Body of pancreas (tissue), 4 donors: ENCODE data around the gene ARHGEF25. TPM values are rescaled to one million over a fixed set of nuclear protein-coding genes. Genes with fewer than 3 reads are reported as not detected.
A peak's percentile ranks its signal among the peaks of the same experiment; 100 is the strongest.
"Not testable (repeated sequence)": the region's sequence is repeated elsewhere in the genome, so short reads cannot be mapped to it uniquely, and the experiment has no call there.

ENCODE experiments used
- ATAC-seq: fragments of 150-250 bp; one replicate; pipeline ENCODE4 v1.9.1; 2016
- DNase-seq, 4 donors: peaks; one replicate each; pipeline ENCODE4 v3.0.0-alpha.2; 2019
- H3K27ac ChIP-seq, 4 donors: fragments of 200-600 bp; sonication (generic); 1 replicate in 3 of 4; 2 replicates in 1 of 4; pipeline versions ENCODE4 v1.5.1 to v1.6.1; 2016 to 2019; ENCODE audit warnings: mild to moderate bottlenecking in 1 of 4, mixed read lengths in 1 of 4, moderate library complexity in 1 of 4
- H3K27me3 ChIP-seq, 2 donors: fragments of 200-600 bp; sonication (generic); one replicate each; pipeline ENCODE4 v1.6.0; 2016; ENCODE audit warnings: mild to moderate bottlenecking in 1 of 2
- H3K36me3 ChIP-seq, 2 donors: fragments of 200-600 bp; sonication (generic); replicated peaks in 1 of 2; 2 replicates each; pipeline ENCODE4 v1.5.1; 2016; ENCODE audit warnings: low read depth in 2 of 2; ENCODE audit not compliant: insufficient read depth in 1 of 2
- H3K4me1 ChIP-seq: fragments of 200-600 bp; sonication (generic); one replicate; pipeline ENCODE4 v1.6.0; 2016
- H3K4me3 ChIP-seq, 2 donors: fragments of 200-600 bp; sonication (generic); 1 replicate in 1 of 2; 2 replicates in 1 of 2; pipeline ENCODE4 v1.5.1; 2016 to 2019
- H3K9me3 ChIP-seq, 3 donors: fragments of 200-600 bp; sonication (generic); 1 replicate in 2 of 3; 2 replicates in 1 of 3; pipeline ENCODE4 v1.5.1; 2016
- CTCF ChIP-seq, 7 experiments: fragments of 450-650 bp in 4 of 7; fragments of 200-600 bp in 3 of 7; sonication (generic) in 3 of 7; IDR thresholded peaks; one replicate each; pipeline ENCODE4 v1.5.1; 2016 to 2019; ENCODE audit warnings: antibody characterized with exemption in 7 of 7
- POLR2A ChIP-seq, 3 donors: fragments of 450-650 bp; IDR thresholded peaks; one replicate each; pipeline ENCODE4 v1.6.1; 2016; ENCODE audit warnings: antibody characterized with exemption in 3 of 3, mild to moderate bottlenecking in 2 of 3
- WGBS, 2 donors: methylation state at CpG; one replicate each; pipeline ENCODE4 v1.1.5; 2017; 5-methylcytosine and 5-hydroxymethylcytosine counted together
- intact Hi-C: fragments of 100-400 bp; cut with DNase I; formaldehyde crosslinking; loops from one replicate; pipeline ENCODE4 v1.15.1; 2023
- total RNA-seq, 2 donors: library from RNA; depleted of rRNA; stranded (reverse); fragments of >200 nt; gene quantifications; one replicate each; pipeline ENCODE4 v1.1.0, GENCODE V29; 2016

Gene ARHGEF25
- total RNA-seq, 2 donors from 2014 or later: 10.1 to 10.9 TPM

GRCh38 chr12:57617942-57618341, 6.7 kb downstream of the ARHGEF25 start:
- H3K4me1 ChIP-seq: peaks cover 21% of the 10 kb centered on the region
- 55 to 63% methylated on average over 8 to 11 of the region's 11 CpGs for WGBS, 2 donors

DNA sequence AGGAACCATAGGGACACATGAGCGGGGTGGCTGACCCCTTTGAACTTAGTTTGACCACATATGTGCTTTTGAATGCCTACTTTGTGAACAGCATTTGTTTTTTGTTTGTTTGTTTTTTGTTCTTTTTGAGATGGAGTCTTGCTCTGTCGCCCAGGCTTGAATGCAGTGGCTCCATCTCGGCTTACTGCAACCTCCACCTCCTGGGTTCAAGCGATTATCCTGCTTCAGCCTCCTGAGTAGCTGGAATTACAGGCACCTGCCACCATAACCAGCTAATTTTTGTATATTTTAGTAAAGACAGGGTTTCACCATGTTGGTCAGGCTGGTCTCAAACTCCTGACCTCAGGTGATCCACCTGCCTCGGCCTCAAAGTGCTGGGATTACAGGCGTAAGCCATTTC, 7.2 kb downstream of the ARHGEF25 start:
- DNase-seq, ATAC-seq, H3K27ac ChIP-seq, H3K4me3 ChIP-seq, intact Hi-C loops, H3K36me3 ChIP-seq, H3K9me3 ChIP-seq: not testable (repeated sequence)
- Histone ChIP-seq H3K27me3 (peaks cover 0 to 17% of the 10 kb centered on the region in 2 donors), H3K4me1 (peaks cover 21% of the 10 kb centered on the region)
- 94 to 96% methylated on average over 6 of the region's 6 CpGs for WGBS, 2 donors

More at GRCh38 chr12:57617942-57618341, 6.7 kb downstream of the ARHGEF25 start:
- TF ChIP-seq POLR2A (IDR thresholded peaks at IDR 0.05) (no peak), CTCF (IDR thresholded peaks at IDR 0.05) (no peak)
- Histone ChIP-seq H3K27me3 (peaks cover 0 to 17% of the 10 kb centered on the region in 2 donors), H3K9me3 (no peaks in the 10 kb centered on the region), H3K4me3 (no peak overlapping the region), H3K27ac (no peak overlapping the region), H3K36me3 (no peaks in the 10 kb centered on the region)
- DNase-seq (no peak), ATAC-seq (no peak)
- intact Hi-C loops: no loop called here

- Histone ChIP-seq H3K27ac (no peak overlapping the region), H3K36me3 (no peaks in the 10 kb centered on the region), H3K9me3 (no peaks in the 10 kb centered on the region), H3K27me3 (peaks cover 0 to 17% of the 10 kb centered on the region in 2 donors), H3K4me3 (no peak overlapping the region), H3K4me1 (peaks cover 21% of the 10 kb centered on the region)
- no peak for DNase-seq
- no peak for ATAC-seq
- intact Hi-C loops: no loop called here
- whole genome bisulfite sequencing, 2 donors: 47 to 59% methylated on average over 16 of the region's 16 CpGs
- TF ChIP-seq POLR2A (IDR thresholded peaks at IDR 0.05): no peak
- no peak for TF ChIP-seq CTCF (IDR thresholded peaks at IDR 0.05)
These were observed 7.8 kb downstream of the ARHGEF25 start for GRCh38 chr12:57618966-57619433.

DNA sequence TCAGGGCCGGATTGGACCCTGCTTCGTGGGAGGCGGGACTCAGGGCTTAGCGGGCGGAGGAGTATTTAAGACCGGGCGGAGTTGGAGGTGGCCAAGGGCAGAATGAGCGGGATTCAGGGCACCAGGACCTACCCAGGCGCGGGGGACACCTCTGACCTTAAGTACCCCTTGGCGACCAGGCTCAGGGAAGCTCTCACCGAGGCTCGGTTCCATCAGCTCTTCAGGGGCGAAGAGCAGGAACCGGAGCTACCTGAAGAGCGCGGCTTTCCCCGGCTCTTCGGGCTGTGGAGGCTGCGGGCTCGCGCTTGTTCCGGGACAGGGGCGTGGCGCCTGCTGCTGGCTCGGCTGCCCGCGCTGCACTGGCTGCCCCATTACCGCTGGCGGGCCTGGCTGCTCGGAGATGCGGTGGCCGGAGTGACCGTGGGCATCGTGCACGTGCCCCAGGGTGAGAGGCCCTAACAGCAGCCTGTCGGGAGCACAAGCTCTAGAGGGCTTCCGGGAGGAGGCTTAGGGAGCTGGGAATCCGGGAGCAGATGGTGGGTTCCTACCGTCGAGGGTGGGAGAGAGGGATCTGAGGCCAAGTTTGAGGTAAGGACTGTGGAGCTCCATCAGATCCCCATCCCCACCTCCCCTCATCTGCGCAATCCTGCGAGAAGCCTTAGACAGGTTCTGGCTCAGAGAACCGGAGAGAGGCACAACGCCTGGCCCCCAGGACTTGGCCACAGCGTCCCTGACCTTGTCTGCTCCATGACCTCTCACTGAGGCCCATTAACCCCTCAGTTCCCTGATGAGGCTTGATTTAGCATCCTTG, 8.4 kb downstream of the ARHGEF25 start:
- 12 to 17% methylated on average over 31 to 46 of the region's 46 CpGs for WGBS, 2 donors
- Histone ChIP-seq H3K27me3 (peaks cover 0 to 17% of the 10 kb centered on the region in 2 donors), H3K27ac (no peak overlapping the region), H3K4me3 (no peak overlapping the region), H3K9me3 (no peaks in the 10 kb centered on the region), H3K4me1 (peaks cover 21% of the 10 kb centered on the region), H3K36me3 (no peaks in the 10 kb centered on the region)
- TF ChIP-seq CTCF (IDR thresholded peaks at IDR 0.05) (no peak), POLR2A (IDR thresholded peaks at IDR 0.05) (no peak)
- peak in 2 of 4 donors; percentile 51 to 53 for DNase-seq
- ATAC-seq: peak; percentile 47
- intact Hi-C loops: no loop called here

DNA sequence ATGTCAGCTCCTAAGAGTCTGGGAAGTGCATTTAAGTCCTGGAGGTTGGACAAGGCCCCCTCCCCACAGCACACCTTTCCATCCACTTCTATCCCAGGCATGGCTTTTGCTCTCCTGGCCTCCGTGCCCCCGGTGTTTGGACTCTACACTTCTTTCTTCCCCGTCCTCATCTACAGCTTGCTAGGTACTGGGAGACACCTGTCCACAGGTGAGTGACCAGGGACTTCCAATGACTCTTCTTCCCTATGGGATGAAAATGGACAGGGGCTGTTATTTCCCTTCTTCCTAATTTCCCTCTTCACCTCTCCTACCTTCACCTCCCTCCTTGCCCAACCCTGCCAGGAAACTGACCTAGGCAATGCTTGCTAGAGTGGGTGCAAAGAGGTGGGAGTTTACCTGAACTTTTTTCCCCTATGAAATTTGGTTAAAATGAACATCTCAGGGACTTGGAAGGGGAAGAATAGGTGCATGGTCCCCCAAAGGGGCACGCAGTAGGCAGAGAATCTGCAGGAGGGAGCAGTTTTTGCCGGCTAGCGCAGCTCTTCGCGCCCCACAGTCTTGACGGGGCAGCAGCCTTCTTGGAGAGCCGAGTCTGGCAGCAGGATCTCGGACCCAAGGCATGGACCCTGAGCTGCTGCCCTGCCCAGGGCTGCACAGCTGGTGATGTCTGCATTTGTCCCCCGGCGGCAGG, 9.2 kb downstream of the ARHGEF25 start:
- intact Hi-C loops: no loop called here
- TF ChIP-seq CTCF (IDR thresholded peaks at IDR 0.05): no peak
- TF ChIP-seq POLR2A (IDR thresholded peaks at IDR 0.05): no peak
- Histone ChIP-seq H3K4me1 (peaks cover 21% of the 10 kb centered on the region), H3K36me3 (no peaks in the 10 kb centered on the region), H3K27ac (no peak overlapping the region), H3K27me3 (peaks cover 0 to 17% of the 10 kb centered on the region in 2 donors), H3K4me3 (no peak overlapping the region), H3K9me3 (no peaks in the 10 kb centered on the region)
- WGBS, 2 donors: 15 to 20% methylated on average over 11 to 13 of the region's 13 CpGs
- no peak for DNase-seq
- ATAC-seq: no peak
